LHCN-M2 (cell line): Measurements from ENCODE around the gene UFM1. TPM values are rescaled to one million over a fixed set of nuclear protein-coding genes. Genes with fewer than 3 reads are reported as not detected.
"Not testable (repeated sequence)": the region's sequence is repeated elsewhere in the genome, so short reads cannot be mapped to it uniquely, and the experiment has no call there.

ENCODE experiments used
- DNase-seq: peaks from one replicate; pipeline ENCODE4 v3.0.0-alpha.2; 2012; ENCODE audit warnings: low read depth
- polyA plus RNA-seq: library from polyadenylated mRNA; unstranded; fragments of >200 nt; gene quantifications from one replicate; pipeline ENCODE4 v1.2.1, GENCODE V29; 2012; ENCODE audit warnings: missing spikeins
- total RNA-seq: library from RNA; depleted of rRNA; stranded (reverse); fragments of >200 nt; gene quantifications from 2 replicates; pipeline ENCODE4 v1.2.3, GENCODE V29; 2014; rRNA removed

Gene UFM1
- 69.5 and 69.7 TPM in 2 replicates for total RNA-seq
- 26.9 TPM for polyA plus RNA-seq

DNA sequence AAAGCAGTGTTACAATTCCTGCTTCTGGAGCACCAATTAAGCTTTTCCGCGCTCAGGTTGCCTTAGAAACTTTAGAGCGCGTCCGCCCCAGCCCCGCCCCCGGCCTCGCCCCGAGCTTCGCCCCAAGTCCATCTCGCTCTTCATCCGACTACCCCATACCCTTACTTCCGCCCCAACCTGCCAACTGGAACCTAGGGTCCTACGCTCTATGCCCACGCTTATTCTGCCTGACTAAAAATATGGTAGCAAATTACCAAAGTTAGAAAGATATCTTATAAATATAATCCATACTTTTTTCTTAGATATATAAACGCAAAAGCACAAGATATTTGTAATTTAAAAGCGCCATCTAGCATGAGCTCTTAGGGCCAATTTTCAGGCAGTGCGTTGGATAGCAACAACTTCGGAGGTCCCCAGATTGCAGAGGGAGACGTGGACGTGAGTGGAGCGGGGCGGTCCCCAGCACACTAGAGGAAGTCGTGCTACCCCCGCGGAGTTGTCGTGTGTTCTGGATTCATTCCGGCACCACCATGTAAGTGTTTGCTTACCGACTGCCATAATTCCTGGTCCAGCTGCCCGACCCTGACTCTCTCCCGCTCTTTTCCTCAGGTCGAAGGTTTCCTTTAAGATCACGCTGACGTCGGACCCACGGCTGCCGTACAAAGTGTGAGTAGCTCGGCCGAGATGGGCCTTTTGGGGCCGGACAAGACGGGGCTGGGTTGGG is at the start of gene UFM1:
Gene UFM1, plus strand, starts transcription at position 462 of the 724 bp plus-strand sequence. Its CDS starts 69 bp downstream, at position 531.
- DNase-seq, result peak; percentile 90

DNA sequence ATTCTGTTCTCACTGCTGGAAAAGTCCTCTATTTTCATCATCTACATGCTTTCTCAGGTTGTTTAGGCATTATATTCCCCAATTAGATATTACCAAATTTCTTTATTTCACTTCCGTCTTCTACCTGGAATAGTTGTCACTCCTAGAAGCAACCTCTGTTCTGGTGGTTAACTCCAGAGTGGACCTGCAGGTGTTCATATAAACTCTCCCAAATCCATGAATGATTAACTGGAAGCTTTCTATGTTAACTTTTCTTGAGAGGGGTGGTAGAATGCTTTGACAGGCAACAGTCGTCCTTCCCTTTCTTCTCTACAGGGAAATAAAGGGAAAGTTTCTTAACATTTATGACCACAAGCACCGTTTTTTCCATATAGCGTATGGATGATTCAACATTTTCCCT is 48.4 kb upstream of the UFM1 start:
- DNase-seq, result no peak

DNA sequence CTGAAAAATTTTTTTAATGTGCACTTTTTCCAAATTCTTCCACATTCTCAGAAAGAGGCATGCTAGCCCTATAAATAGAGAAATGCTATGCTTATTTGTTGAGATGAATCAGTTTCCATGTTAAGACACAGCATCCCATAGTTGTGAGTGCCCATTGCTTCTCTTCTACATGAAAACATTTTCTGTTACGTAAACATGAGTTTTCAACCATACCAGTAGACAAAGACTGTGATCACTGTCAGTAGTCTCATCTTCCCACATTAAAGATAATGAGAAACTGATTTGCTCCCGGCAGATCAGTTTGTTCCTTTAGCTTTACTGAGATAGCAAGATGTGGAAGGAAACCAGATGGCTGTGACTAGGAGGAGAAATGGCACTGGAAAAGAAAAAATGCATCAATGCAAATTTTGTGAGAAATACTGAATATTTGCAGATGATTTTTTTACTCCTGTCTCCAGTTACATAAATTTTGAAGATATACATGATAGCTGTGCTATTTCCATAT is 45.8 kb upstream of the UFM1 start:
- DNase-seq, result no peak

DNA sequence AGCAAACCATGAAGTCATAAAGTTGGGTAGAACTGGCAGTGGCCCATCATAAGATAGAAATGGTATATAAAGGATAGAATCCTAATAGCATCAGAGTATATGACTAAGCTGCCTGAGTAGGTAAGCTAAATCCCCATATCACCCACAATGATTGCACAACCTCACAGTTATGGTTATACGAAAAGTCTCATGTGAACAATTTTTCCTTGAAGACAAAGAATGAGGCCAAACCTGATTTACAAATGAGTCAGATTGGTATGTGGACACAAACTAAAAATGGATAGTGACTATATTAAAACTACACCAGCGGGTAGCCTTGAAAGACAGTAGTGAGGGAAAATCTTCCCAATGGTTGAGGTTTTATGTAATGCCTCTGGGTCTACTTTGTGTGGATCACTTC is 40.9 kb upstream of the UFM1 start:
- peak; percentile 92 for DNase-seq

DNA sequence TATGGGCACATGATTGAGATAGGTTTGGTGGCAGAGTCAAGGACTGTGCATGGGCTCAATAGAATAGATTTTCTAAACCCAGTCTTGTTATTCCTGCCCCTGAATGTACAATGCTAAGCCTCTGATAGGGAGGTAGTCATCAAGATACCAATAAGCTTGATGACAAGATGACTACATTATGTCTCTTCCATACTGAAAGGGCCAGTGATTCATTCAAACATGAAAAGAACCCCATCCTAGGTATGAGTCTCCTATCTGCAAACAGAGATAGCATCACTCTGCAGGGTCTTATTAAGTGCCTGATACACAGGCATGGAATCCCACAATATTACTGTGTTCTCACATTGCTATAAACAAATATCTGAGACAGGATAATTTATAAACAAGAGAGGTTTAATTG is 40.3 kb upstream of the UFM1 start:
- peak; percentile 8 for DNase-seq

DNA sequence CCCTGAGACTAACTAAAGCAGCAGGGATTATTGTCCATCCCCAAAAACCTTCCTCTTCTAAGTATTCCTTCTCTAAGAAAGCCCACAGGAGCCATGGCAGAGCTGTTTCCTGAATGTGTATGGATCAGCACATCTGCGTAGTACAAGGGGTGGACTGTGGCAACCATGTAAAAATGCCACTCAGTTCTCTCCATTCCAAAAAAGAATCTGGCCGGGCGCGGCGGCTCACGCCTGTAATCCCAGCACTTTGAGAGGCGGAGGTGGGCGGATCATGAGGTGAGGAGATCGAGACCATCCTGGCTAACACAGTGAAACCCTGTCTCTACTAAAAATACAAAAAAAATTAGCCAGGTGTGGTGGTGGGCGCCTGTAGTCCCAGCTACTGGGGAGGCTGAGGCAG is 38.5 kb upstream of the UFM1 start:
- DNase-seq, result not testable (repeated sequence)

DNA sequence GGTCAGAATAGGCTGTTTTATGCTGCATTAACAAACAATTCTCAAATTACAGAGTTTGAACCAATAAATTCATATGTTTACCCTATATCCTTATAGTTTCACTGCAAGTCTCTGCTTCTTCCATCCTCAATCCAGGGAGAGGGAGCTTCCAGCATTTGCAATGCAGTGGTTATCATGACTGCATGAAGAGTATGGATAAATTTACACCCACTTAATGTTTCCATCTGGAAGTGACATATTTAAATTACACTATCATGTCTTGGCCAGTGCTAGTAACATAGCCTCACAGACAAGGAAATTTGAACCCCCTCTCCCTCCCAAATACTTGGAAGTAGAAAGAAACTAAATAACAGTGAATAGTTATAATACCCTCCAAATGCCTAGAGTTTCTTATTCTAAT is 33.5 kb upstream of the UFM1 start:
- no peak for DNase-seq

DNA sequence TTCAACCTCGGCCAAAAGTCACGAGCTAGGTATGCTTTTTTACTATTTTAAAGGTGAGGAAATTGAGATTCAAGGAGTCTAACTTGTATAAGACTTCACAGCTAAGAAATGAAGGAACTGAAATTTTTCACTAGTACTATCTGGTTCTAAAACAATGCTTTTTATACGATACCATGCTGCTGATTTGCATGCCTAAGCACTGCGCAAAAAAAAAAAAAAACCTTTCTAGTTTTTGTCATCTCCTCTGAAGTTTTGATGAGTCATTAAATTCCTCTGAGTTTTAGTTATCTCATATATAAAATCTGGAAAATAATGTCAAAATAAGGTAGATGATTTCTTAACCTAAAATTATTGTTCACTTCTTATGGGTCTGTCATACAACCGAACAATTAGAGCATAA is 28.0 kb upstream of the UFM1 start:
- no peak for DNase-seq

DNA sequence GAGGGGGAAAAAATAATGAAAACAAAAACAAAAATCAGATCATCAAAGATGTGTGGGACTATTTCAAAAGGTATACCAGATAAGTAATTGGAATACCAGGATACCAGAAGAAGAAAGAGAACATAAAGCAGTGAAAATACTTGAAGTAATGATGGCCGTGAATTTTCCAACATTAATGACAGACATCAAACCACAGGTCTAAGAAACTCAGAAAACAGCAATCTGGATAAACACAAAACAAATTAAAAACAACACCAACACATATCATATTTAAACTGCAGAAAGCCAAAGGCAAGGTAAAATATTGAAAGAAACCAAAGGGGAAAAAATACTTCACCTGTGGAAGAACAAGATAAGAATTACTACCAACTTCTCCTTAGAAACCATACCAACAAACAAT is 24.2 kb upstream of the UFM1 start:
- no peak for DNase-seq

DNA sequence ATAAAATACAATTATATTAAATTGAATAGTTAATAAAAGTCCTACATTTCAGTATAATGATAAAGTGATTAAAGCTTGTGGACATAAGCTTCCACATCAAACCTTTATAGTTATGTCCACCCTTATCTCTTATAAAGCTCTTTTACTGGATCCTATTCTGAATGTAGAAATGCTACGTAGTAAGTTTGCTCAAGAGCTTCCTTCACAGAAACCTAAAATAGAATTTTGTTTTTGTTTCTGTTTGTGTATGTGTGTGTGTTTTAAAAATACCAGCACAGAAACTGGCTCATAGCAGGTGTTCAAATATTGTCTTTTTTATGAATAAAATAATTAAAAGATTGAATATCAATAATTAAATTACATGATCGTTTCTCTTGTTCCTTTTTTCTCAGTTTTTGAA is 21.0 kb upstream of the UFM1 start:
- no peak for DNase-seq

DNA sequence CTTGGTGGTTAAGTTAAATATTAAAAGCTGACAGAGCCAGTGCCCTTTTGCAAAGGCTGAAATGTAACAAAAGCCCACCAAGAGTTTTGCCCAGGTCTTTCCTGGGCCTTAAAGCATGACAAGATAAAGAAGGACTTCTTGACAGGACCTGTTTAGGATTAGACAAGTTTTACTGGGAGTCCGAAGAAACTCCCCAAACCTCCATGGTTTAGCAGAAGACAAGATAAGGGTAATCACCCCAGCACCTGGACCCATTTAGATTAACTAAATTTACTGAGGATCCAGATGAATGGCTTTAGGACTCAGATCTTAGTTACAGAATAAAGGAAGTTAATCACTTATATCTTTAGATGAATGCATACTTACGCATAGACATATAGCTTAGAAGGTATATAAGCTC is 14.8 kb upstream of the UFM1 start:
- DNase-seq, result no peak

DNA sequence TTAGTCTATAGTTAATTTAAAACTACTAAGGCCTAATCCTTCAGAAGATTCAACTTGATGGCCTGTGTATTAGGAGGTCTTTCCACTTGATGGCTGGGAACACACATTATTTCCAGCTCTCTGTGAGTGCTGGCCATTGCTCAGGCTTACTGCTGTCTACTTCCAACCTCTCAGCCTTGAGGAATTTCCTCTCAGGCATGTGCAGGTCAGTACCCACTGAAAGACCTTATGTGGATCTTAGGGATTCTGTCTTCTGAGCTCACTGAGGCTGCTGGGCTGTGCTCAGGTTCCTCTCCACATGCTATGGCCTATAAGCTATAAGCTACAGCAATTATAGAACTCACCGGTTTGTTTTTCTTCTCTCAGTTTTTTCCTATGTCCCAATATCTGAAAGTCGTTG is 11.6 kb upstream of the UFM1 start:
- no peak for DNase-seq

DNA sequence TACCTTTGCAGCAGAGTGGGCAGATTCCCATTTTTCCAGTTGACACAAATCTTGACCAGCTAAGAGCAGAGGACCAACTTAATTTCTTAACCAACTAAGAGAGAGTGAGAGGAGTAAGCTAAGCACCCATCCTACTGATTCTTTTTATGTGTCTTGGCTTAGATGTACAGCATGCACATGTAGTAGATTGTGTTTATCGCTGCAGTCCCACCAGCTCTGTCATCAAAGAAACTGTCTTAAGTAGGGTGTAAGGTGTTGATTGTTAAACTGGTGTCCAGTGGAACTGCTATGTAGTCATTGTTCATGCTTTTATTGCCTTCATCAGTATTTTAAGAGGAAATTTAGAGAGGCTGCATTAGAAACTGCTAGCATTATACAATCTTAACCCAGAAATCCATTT is 9.0 kb upstream of the UFM1 start:
- DNase-seq, result no peak

DNA sequence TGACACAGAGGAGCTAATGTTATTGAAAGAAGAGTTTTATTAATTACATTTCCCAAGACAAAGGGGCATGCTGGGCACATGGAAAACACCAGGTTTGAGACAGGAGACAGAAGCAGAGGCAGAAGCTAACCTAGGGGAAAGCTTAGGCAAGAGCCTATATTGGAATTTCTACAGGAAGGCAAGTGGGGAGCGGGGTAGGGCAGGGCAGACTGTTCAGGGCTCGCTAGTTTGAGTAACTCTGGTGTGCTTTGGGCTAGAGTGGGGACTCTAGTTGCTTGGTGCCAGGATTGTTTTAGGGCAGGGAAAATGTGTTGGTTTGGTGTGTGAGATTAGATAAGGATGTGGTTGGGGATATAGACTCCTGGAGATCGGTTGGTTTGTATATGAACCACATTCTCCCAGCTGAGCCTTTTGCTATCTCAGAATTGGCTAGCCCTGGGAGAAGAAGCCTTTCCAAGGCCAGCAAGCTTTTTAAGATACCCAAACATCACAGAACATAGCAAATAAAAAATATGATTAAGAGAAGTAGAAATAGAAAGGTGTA is 8.4 kb upstream of the UFM1 start:
- no peak for DNase-seq

DNA sequence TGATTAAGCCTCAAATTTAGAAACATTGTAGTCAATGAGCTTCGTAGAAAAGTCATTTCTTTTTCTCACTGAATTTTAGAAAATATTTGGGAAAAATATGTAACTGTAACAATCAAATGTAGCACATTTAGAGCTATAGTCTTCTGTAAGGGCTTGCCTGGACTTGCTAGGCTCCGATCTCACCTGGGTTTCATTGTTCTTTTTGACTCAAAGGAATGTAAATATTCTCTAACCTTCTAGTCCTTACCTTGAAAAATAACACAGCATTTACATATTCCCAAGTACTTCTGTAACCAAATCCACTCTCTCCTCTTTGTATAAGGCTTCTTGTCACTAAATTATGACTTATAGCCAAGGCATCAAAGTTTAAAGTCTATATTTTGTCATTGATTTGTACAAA is 2.9 kb upstream of the UFM1 start:
- no peak for DNase-seq

DNA sequence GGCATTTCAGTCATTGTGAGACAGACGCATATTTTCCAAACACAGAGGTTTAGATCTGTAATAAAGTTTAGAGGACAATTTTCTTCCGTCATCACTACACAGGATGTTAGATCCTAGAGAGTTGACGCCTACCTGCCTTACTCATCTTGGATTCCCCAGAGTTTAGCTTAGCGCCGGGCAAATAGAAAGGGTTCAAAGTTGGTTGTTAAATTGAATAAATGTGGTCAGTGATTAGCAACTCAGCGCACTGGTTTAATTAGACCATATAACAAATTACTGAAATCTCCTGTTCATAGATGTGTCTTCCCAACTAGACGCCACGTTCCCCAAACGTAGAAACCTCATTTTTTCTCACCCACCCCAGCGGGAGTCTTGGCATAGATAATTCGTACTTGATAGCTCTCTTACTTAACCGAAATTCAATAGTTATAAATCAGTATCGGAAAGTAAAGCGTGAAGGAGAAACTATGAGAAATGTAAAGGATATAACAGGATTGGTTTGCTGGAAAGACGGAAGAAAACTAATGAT is 726 bp upstream of the UFM1 start:
- peak; percentile 39 for DNase-seq

DNA sequence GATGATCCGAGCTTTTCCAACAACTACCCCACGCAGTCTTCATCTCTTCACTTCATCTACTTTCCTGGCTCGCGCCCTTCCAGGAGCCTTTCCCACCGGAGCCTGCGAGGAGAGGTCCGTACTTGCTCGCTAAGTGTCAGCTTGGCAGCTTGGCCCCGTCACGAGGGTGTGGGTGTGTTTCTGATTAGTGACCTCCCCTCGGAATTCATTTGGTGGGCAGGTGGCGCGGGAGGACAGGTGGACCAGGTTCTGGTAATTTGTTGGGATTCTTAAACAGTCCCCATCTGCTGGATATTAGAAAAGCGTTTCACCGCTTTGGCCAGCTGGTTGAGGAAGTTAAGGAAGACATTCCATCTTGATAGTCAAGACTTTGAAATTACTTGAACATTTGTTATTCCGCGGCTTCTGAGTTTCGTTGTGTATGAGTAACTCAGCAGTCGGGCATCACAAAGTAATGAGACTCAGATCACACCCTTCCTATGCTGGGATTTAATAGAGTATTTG is 515 bp downstream of the UFM1 start:
- DNase-seq, result peak; percentile 51

DNA sequence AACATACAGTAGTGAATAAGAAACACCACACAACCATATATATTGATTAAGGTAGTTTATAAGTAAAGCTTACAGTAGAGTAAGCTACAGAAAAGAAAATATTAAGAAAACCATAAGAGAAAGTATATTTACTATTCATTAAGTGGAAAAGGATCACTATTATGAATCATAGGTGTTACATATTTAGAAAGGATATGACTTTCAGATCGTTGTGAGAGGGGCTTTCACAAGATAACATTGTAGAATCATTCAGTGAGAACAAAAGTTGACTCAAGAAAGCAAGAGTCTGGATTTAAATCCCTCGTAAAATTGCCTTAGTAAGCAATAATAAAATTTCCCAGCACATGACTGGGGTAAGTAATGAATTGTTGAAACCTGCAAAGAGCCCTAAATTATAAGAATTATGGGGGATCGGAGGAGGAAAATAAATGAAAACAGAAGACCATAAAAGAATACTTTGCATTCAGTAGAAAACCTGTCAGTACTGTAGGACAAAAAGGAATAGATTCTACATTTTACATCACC is 6.0 kb downstream of the UFM1 start:
- DNase-seq, result no peak

DNA sequence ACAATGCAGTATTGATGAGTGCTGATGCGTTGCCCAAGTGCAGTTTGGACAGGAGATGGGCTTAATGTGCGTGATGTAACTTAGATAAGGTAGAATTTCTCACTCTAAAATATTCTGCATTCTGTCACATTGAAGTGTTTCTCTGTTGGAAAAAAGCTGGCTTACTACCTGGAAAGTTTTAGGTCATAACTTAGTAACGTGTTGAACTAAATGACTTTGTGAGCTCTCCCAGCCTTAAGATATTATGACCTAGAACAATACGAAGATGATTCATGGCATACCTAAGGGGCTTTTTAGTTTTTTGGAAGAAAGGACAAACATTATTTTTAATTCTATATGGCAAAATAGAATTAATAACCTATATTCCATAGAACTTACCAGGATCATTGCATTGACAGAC is 9.0 kb downstream of the UFM1 start:
- DNase-seq, result no peak

DNA sequence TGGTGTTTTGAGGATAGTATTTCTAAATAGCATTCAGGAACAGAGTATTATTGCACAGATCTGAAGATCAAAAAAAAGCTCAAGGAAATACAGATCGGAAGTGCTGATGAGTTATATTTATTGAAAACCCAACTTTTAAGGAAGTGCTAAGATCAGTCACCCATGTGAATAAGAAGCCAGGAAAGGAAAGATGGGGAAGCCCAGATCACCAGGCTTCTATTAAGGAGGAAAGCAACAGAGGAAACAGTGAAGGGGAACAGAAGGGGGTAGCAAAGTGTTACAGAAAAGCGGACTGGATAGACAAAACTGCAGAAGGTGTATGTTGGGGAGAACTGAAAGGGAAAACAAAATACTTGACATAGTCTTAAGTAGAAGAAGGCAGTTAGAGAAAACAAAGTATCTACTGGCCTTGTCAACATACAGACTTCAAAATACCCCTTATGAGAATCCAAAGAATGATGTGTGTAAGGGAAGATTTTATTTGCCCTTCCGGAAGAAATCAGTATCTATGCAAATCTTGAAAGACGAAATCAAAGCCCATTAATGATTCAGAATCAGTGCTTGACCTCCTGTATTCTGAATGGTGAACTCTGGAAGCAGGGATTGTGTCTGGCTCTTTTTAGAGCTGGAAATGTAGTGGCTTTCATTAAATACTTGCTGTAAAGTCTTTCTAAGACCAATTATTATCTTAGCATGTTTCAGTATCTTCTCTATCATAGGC is 12.1 kb downstream of the UFM1 start:
- DNase-seq, result no peak

DNA sequence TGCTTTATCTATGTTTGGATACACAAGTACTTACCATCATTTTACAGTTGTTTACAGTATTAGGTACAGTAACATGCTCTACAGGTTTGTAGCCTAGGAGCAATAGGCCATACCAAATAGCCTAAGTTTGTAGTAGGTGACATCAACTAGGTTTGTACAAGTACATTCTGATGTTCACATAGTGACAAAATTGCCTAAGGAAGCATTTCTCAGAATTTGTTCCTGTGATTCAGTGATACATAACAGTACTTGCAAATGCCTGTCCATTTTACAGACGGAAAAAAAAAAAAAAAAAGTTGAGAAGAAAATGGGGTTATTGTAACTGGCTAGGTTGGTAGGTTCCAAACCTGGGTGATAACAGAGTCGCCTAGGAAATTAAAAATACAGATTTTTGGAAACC is 13.6 kb downstream of the UFM1 start:
- no peak for DNase-seq

DNA sequence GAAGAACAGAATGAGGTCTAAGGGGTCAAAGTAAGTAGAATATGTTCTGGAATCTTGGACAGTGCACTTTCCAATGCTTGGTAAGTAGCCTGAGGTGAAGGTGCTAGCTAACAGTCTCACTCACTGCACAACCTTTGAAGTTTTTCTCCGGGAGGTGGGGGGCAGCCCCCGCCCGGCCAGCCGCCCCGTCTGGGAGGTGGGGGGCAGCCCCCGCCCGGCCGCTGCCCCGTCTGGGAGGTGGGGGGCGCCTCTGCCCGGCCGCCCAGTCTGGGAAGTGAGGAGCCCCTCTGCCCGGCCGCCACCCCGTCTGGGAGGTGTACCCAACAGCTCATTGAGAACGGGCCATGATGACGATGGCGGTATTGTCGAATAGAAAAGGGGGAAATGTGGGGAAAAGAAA is 14.1 kb downstream of the UFM1 start:
- DNase-seq, result not testable (repeated sequence)
